K562 (cell line): ENCODE measurements around the gene GEMIN7. TPM values are rescaled to one million over a fixed set of nuclear protein-coding genes. Genes with fewer than 3 reads are reported as not detected.

ENCODE experiments used
- ATAC-seq: fragments of 200-7000 bp; cut with Tn5 transposase; 3 replicates; pipeline ENCODE4 v1.9.1; 2020; ENCODE audit warnings: moderate library complexity
- BruUV-seq: library from RNA; stranded (reverse); fragments of 400-500 nt; replicated peaks from 2 replicates; lab custom pipeline; 2021; lab: Mats Ljungman, UMichigan
- CTCF ChIA-PET: fragments of 300-600 bp; formaldehyde crosslinking; extraction: SDS; loops from one replicate; lab custom pipeline; 2021; ENCODE audit warnings: low intra/inter-chr PET ratio; lab: Yijun Ruan, JAX
- POLR2A ChIA-PET: fragments of 300-600, 350-650 bp; sonication (Branson Sonifier 250); formaldehyde crosslinking; extraction: SDS; loops from one replicate; lab custom pipeline; 2021; ENCODE audit warnings: antibody characterized with exemption, inconsistent platforms; lab: Yijun Ruan, JAX
- DNase-seq, 4 experiments: peaks; one replicate each; pipeline versions ENCODE4 v3.0.0 to v3.0.0-alpha.2; 2011 to 2018; ENCODE audit warnings: low spot score in 3 of 4, mixed read lengths in 3 of 4; ENCODE audit errors: extremely low read depth in 1 of 4
- FAIRE-seq: peaks from 2 replicates; lab custom pipeline; 2011; peaks lifted over from hg19 to GRCh38; lab: Jason Lieb, UNC
- H2AFZ ChIP-seq: 2 replicates; pipeline ENCODE4 v1.6.0; 2011; ENCODE audit warnings: low read depth, low read length, control low read depth, inconsistent platforms
- H3K27ac ChIP-seq: fragments of 200-600 bp; 3 replicates; pipeline ENCODE4 v1.8.0; 2011; ENCODE audit warnings: low read depth, mild to moderate bottlenecking, control low read depth, inconsistent platforms, low read length, moderate library complexity, mixed read lengths; ENCODE audit errors: extremely low read depth
- H3K27me3 ChIP-seq, 2 experiments: fragments of 300-600 bp in 1 of 2; 2 replicates in 1 of 2; 3 replicates in 1 of 2; pipeline versions ENCODE4 v1.6.0 to v1.8.0; 2011; ENCODE audit warnings: inconsistent platforms in 2 of 2, low read length in 2 of 2, mild to moderate bottlenecking in 1 of 2, mixed read lengths in 1 of 2, moderate library complexity in 1 of 2; ENCODE audit not compliant: control insufficient read depth in 2 of 2, insufficient read depth in 2 of 2
- H3K36me3 ChIP-seq: fragments of 300-600 bp; 3 replicates; pipeline ENCODE4 v1.8.0; 2011; ENCODE audit warnings: mild to moderate bottlenecking, low read length, inconsistent platforms; ENCODE audit not compliant: control insufficient read depth, insufficient read depth
- H3K4me1 ChIP-seq, 2 experiments: fragments of 200-600 bp in 1 of 2; replicated peaks in 1 of 2; 2 replicates in 1 of 2; 3 replicates in 1 of 2; pipeline versions ENCODE4 v1.5.1 to v1.8.0; 2011; ENCODE audit warnings: inconsistent platforms in 2 of 2, low read length in 2 of 2, mild to moderate bottlenecking in 1 of 2, mixed read lengths in 1 of 2, moderate library complexity in 1 of 2; ENCODE audit not compliant: control insufficient read depth in 2 of 2, insufficient read depth in 2 of 2
- H3K4me2 ChIP-seq: 2 replicates; pipeline ENCODE4 v1.6.1; 2011; ENCODE audit warnings: low read length, control low read depth, inconsistent platforms, mixed read lengths; ENCODE audit not compliant: insufficient read depth
- H3K4me3 ChIP-seq: fragments of 200-600 bp; sonication (generic), shearing (Covaris generic); 2 replicates; pipeline ENCODE4 v1.5.1; 2016; ENCODE audit warnings: control low read depth, inconsistent platforms
- H3K79me2 ChIP-seq: fragments of 200-600 bp; 3 replicates; pipeline ENCODE4 v1.8.0; 2011; ENCODE audit warnings: low read length, inconsistent platforms; ENCODE audit not compliant: control insufficient read depth, insufficient read depth
- H3K9ac ChIP-seq, 2 experiments: 2 replicates each; pipeline versions ENCODE4 v1.6.0 to v1.6.1; 2011; ENCODE audit warnings: low read depth in 2 of 2, low read length in 2 of 2, control low read depth in 1 of 2, inconsistent platforms in 1 of 2, mild to moderate bottlenecking in 1 of 2, mixed read lengths in 1 of 2; ENCODE audit not compliant: insufficient read depth in 1 of 2
- H3K9me1 ChIP-seq: one replicate; pipeline ENCODE4 v1.6.0; 2011; ENCODE audit warnings: inconsistent platforms, mild to moderate bottlenecking, low read length, moderate library complexity; ENCODE audit not compliant: control insufficient read depth, insufficient read depth
- H3K9me3 ChIP-seq: replicated peaks from 2 replicates; pipeline ENCODE4 v1.5.1; 2011; ENCODE audit warnings: low read depth, low read length, inconsistent platforms; ENCODE audit not compliant: control insufficient read depth, insufficient read depth
- H4K20me1 ChIP-seq: replicated peaks from 2 replicates; pipeline ENCODE4 v1.6.1; 2011; ENCODE audit warnings: low read length, inconsistent platforms, mixed read lengths; ENCODE audit not compliant: control insufficient read depth, insufficient read depth
- DPF2 ChIP-seq: fragments of 450-650 bp; IDR thresholded peaks from 2 replicates; pipeline ENCODE4 v1.6.1; 2016
- ETV5 ChIP-seq: sonication (generic); formaldehyde crosslinking; IDR thresholded peaks from 2 replicates; pipeline ENCODE4 v1.4.0; 2020; ENCODE audit warnings: low read depth, mild to moderate bottlenecking, missing genetic modification reagents
- FOXP1 ChIP-seq: sonication (generic); formaldehyde crosslinking; IDR thresholded peaks from 2 replicates; pipeline ENCODE4 v1.8.0; 2022; ENCODE audit warnings: mild to moderate bottlenecking, missing genetic modification reagents
- RCOR1 ChIP-seq, 2 experiments: IDR thresholded peaks; 2 replicates each; pipeline ENCODE4 v1.6.1; 2012; ENCODE audit warnings: low read depth in 2 of 2, low read length in 2 of 2, borderline replicate concordance in 1 of 2, improper control_type of control experiment in 1 of 2
- SMARCA5 ChIP-seq: fragments of 450-650 bp; IDR thresholded peaks from 2 replicates; pipeline ENCODE4 v1.6.1; 2016
- TAF15 ChIP-seq: fragments of 200-400 bp; formaldehyde crosslinking; IDR thresholded peaks from 2 replicates; pipeline ENCODE4 v1.6.1; 2017; ENCODE audit warnings: mild to moderate bottlenecking, low read depth, low read length, moderate library complexity
- YY1 ChIP-seq, 3 experiments: IDR thresholded peaks; 2 replicates each; pipeline ENCODE4 v1.6.1; 2011; ENCODE audit warnings: low read length in 2 of 3, mild to moderate bottlenecking in 2 of 3, moderate library complexity in 2 of 3, borderline replicate concordance in 1 of 3, control low read depth in 1 of 3, low read depth in 1 of 3; ENCODE audit not compliant: insufficient read depth in 3 of 3, insufficient replicate concordance in 2 of 3, control insufficient read depth in 1 of 3, insufficient read length in 1 of 3; ENCODE audit errors: extremely low read depth in 1 of 3
- ZBTB7A ChIP-seq: IDR thresholded peaks from 2 replicates; pipeline ENCODE4 v1.6.1; 2011; ENCODE audit warnings: low read depth, mild to moderate bottlenecking, low read length, moderate library complexity, borderline replicate concordance; ENCODE audit not compliant: control insufficient read depth
- WGBS: fragments of 100-300 bp; shearing (Covaris generic); methylation state at CpG from one replicate; pipeline ENCODE4 v1.1.6; 2016; ENCODE audit warnings: low coverage, mixed read lengths; ENCODE audit not compliant: insufficient coverage; ENCODE audit errors: missing lambda C conversion rate; 5-methylcytosine and 5-hydroxymethylcytosine counted together
- in situ Hi-C: fragments of 300-500 bp; cut with MboI; formaldehyde crosslinking; loops from 4 replicates; pipeline ENCODE4 v1.15.0; 2018; ENCODE audit warnings: inconsistent platforms, mixed read lengths
- intact Hi-C: fragments of 100-400 bp; cut with micrococcal nuclease; formaldehyde crosslinking; loops from 2 replicates; pipeline ENCODE4 v1.14.2; 2022
- polyA plus RNA-seq, 8 experiments: library from polyadenylated mRNA; depleted of rRNA in 4 of 8; stranded (reverse) in 5 of 8; unstranded in 3 of 8; fragments of >200 nt; fragmentation: Nextera tagmentation in 2 of 8; fragmentation: Illumina TruSeq in 1 of 8; extraction: Ambion mirVana in 2 of 8; extraction: Trizol in 1 of 8; gene quantifications; 2 replicates each; pipeline versions ENCODE4 v1.2.1 to v1.2.3, GENCODE V29; 2011 to 2014; ENCODE audit warnings: inconsistent platforms in 1 of 8, missing spikeins in 1 of 8
- total RNA-seq, 7 experiments: library from RNA; depleted of rRNA in 6 of 7; stranded (reverse); fragments of >200 nt in 6 of 7; fragmentation: Illumina TruSeq in 2 of 7; extraction: Trizol in 2 of 7; gene quantifications; 2 replicates each; pipeline versions ENCODE4 v1.2.1 to v1.2.3, GENCODE V29; 2011 to 2021; ENCODE audit warnings: low replicate concordance in 1 of 7
- TF ChIP-seq, protein P1 (sequence below), 2 experiments: fragments of 450-650 bp; conservative IDR thresholded peaks; 2 replicates each; pipeline ENCODE4 v1.6.1; 2017; ENCODE audit warnings: mild to moderate bottlenecking in 2 of 2, moderate library complexity in 2 of 2
- TF ChIP-seq, protein P2 (sequence below): fragments of 450-650 bp; IDR thresholded peaks from 2 replicates; pipeline ENCODE4 v1.7.0; 2016; ENCODE audit warnings: borderline replicate concordance
- TF ChIP-seq, protein P3 (sequence below): fragments of 450-650 bp; IDR thresholded peaks from 2 replicates; pipeline ENCODE4 v1.6.1; 2016; ENCODE audit warnings: antibody characterized with exemption

The GEMIN7 gene
- total and polyA plus RNA-seq, 9 of the 15 experiments (the other 6 are each of a cell fraction or from before 2014, with no cell fraction given), result 23.1 to 124 (median 54.9) TPM

DNA sequence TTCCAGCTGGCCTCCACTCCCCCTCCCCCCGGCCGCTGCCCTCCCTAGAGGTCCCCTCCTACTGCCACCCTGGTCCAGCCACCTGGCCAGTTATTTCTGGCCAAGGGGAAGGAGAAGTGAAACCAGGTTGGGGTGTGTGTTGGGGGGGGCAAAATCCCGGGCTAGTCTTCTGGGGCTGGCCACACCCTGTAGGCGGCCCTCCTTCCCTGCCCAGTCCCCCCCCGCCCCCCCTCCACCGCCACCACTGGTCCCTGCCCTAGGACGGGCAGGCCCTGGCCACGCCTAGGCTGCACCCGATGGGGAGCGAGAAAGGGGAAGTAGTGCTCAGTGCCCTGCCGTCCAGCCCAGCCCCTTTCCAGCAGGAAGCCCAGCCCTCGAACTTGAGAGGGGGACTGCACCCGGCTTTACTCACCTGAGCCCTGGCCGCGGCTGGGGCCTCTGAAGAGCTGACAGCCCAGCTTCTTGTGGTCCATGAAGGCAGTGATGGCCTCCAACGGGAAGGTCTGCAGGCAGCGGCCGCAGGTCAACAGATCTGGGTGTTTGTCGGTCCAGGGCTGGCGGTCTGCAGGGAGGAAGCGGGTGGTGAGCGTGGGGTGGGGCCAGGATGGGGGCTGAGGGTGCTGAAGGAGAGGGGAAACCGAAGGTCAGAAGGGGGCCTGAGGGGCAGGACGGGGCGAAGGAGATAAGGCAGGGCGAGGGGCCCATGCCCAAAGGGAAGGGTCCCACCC lies 3.6 kb upstream of the GEMIN7 start:
- in situ Hi-C loops, result no loop called here
- TF ChIP-seq DPF2 (peak; percentile 26; the same call in 1 of the 2 replicates), ZBTB7A (peak; percentile 43; the same call in 1 of the 2 replicates), SMARCA5 (0 out of 2 replicates have a peak, but pooled peaks have one; percentile 63), YY1 (IDR thresholded peaks at IDR 0.05; ENCODE audit: borderline replicate concordance in 1 of 3, control insufficient read depth in 1 of 3, extremely low read depth in 1 of 3, insufficient read depth in 3 of 3, insufficient read length in 1 of 3, insufficient replicate concordance in 2 of 3, low read depth in 1 of 3, low read length in 2 of 3) (peak in 2 of 3 experiments; percentile 27 to 32), RCOR1 (IDR thresholded peaks at IDR 0.05; ENCODE audit: borderline replicate concordance in 1 of 2, low read depth in 2 of 2, low read length in 2 of 2) (0 out of 4 replicates have a peak, but pooled peaks of 1 of the 2 experiments have one; percentile 28), TAF15 (no peak), FOXP1 (CRISPR knock-in tag) (0 out of 2 replicates have a peak, but pooled peaks have one; percentile 21), ETV5 (CRISPR knock-in tag) (0 out of 2 replicates have a peak, but pooled peaks have one; percentile 19)
- TF ChIP-seq, protein P1, sequence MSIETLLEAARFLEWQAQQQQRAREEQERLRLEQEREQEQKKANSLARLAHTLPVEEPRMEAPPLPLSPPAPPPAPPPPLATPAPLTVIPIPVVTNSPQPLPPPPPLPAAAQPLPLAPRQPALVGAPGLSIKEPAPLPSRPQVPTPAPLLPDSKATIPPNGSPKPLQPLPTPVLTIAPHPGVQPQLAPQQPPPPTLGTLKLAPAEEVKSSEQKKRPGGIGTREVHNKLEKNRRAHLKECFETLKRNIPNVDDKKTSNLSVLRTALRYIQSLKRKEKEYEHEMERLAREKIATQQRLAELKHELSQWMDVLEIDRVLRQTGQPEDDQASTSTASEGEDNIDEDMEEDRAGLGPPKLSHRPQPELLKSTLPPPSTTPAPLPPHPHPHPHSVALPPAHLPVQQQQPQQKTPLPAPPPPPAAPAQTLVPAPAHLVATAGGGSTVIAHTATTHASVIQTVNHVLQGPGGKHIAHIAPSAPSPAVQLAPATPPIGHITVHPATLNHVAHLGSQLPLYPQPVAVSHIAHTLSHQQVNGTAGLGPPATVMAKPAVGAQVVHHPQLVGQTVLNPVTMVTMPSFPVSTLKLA (conservative IDR thresholded peaks at IDR 0.05), result peak; percentile 46 to 59; a peak in 2 of 4 replicates
- TF ChIP-seq, protein P2, sequence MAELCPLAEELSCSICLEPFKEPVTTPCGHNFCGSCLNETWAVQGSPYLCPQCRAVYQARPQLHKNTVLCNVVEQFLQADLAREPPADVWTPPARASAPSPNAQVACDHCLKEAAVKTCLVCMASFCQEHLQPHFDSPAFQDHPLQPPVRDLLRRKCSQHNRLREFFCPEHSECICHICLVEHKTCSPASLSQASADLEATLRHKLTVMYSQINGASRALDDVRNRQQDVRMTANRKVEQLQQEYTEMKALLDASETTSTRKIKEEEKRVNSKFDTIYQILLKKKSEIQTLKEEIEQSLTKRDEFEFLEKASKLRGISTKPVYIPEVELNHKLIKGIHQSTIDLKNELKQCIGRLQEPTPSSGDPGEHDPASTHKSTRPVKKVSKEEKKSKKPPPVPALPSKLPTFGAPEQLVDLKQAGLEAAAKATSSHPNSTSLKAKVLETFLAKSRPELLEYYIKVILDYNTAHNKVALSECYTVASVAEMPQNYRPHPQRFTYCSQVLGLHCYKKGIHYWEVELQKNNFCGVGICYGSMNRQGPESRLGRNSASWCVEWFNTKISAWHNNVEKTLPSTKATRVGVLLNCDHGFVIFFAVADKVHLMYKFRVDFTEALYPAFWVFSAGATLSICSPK, result 0 out of 2 replicates have a peak, but pooled peaks have one; percentile 38
- TF ChIP-seq, protein P3, sequence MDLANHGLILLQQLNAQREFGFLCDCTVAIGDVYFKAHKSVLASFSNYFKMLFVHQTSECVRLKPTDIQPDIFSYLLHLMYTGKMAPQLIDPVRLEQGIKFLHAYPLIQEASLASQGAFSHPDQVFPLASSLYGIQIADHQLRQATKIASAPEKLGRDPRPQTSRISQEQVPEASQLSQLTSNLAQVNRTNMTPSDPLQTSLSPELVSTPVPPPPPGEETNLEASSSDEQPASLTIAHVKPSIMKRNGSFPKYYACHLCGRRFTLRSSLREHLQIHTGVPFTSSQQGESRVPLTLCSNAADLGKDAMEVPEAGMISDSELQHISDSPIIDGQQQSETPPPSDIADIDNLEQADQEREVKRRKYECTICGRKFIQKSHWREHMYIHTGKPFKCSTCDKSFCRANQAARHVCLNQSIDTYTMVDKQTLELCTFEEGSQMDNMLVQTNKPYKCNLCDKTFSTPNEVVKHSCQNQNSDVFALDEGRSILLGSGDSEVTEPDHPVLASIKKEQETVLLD, result 0 out of 2 replicates have a peak, but pooled peaks have one; percentile 20

More for the DNA sequence above, 3.6 kb upstream of the GEMIN7 start:
- DNase-seq (peak; percentile 83 to 92 (median 88)), ATAC-seq (peak; percentile 76), FAIRE-seq (peak; percentile 83)
- Histone ChIP-seq H3K9me1 (no peaks in the 10 kb centered on the region), H3K27me3 (no peaks in the 10 kb centered on the region), H3K79me2 (peaks cover 42% of the 10 kb centered on the region), H3K9me3 (no peaks in the 10 kb centered on the region), H3K4me3 (peak overlapping the region; percentile 77), H3K27ac (peak overlapping the region; percentile 79), H4K20me1 (0 out of 2 replicates have a peak, but pooled peaks cover 3% of the 10 kb centered on the region), H3K36me3 (peaks cover 34% of the 10 kb centered on the region; the same call in 2 of the 3 replicates), H3K4me2 (peak overlapping the region; percentile 74), H2AFZ (peak overlapping the region; percentile 80), H3K9ac (peak overlapping the region; percentile 43 to 92), H3K4me1 (peaks cover 25 to 57% of the 10 kb centered on the region in 2 experiments)
- ChIA-PET POLR2A (interaction anchor here (0.6 to 0.9 kb wide), 3 partner anchors 17 to 105 kb away, joined by 3 to 5 read pairs (median 3); partner anchors contain the start of gene PPP1R37), CTCF (interaction anchor here (0.7 kb wide), 1 partner anchor 297 kb away, joined by 3 read pairs; no protein-coding TSS in a partner anchor)
- 0% methylated on average over 19 of the region's 26 CpGs for WGBS
- BruUV-seq, result no TSS peak
- intact Hi-C loops, result no loop called here
